Stomach (tissue), 4 donors: ENCODE measurements around the gene DNER.

ENCODE experiments used
- POLR2AphosphoS5 ChIP-seq, 3 donors: sonication (generic); formaldehyde crosslinking; IDR thresholded peaks; one replicate each; pipeline ENCODE4 v1.6.1; 2016; ENCODE audit warnings: antibody characterized with exemption in 3 of 3
- TF ChIP-seq, protein P1 (sequence below), 7 experiments: fragments of 450-650 bp in 4 of 7; fragments of 200-600 bp in 3 of 7; sonication (generic) in 3 of 7; IDR thresholded peaks; one replicate each; pipeline ENCODE4 v1.5.1; 2016 to 2019; ENCODE audit warnings: antibody characterized with exemption in 7 of 7, control low read depth in 2 of 7, mild to moderate bottlenecking in 1 of 7

DNA sequence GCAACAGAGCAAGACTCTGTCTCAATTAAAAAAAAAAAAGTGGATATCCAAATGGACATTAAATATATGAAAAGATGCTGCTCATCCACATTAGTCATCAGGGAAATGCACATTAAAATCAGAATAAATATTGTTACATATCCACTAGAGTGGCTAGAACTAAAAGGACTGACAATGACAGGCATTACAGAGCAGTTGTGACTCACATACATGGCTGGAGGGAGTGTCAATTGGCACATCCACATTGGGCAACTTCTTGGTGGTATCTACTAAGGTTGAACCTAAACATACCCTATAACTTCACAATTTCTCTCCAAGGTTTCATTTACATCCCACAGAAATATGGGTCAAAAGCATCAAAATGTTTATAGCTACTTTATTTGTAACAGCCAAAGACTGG lies 14.0 kb upstream of the DNER start:
- TF ChIP-seq POLR2AphosphoS5 (IDR thresholded peaks at IDR 0.05) = no peak
- TF ChIP-seq, protein P1, sequence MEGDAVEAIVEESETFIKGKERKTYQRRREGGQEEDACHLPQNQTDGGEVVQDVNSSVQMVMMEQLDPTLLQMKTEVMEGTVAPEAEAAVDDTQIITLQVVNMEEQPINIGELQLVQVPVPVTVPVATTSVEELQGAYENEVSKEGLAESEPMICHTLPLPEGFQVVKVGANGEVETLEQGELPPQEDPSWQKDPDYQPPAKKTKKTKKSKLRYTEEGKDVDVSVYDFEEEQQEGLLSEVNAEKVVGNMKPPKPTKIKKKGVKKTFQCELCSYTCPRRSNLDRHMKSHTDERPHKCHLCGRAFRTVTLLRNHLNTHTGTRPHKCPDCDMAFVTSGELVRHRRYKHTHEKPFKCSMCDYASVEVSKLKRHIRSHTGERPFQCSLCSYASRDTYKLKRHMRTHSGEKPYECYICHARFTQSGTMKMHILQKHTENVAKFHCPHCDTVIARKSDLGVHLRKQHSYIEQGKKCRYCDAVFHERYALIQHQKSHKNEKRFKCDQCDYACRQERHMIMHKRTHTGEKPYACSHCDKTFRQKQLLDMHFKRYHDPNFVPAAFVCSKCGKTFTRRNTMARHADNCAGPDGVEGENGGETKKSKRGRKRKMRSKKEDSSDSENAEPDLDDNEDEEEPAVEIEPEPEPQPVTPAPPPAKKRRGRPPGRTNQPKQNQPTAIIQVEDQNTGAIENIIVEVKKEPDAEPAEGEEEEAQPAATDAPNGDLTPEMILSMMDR (IDR thresholded peaks at IDR 0.05) = no peak
